ENCODE data around the gene NGFR. TPM values are rescaled to one million over a fixed set of nuclear protein-coding genes. Genes with fewer than 3 reads are reported as not detected.

The NGFR gene
- polyA plus RNA-seq, 1 of the 3 experiments (the other 2 are of a cell fraction): 0.76 TPM

DNA sequence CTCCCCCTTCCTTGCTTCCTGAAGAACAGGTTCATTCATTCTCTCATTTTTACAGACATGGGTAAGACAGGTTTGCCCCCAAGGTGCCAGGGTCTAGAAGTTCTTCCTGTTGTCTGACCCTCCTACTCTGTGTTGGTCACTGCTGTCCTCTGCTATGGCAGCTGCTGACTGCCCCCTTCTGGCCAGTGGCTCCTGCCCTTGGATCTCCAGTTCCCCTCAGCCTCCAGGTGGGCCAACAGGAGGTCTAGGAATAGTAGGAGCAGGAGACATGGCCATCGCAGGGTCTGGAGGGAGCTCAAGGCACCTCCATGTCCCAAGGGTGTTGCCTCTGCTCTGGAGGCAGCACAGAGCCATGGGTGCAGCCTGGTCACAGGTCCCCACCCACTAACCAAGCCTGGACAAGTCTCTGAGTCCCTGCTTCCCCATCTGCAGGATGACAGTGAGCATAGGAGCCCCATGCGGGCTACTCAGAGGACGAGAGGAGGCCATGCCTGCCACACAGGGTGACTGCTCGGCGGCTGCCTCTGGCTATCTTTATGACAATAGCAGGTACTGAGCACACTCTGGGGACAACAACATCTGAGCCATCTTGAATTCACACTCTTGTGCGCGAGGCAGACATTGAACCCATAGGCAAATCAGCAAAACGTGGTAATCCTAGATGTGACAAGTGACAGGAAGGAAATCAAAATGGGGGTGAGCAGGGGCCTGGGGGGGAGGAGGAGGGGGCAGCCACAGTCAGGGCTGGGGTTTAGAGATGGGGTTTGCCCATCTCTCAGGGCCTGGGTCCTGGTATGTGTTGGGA is 53.6 kb downstream of the NGFR start:
- no peaks in the 10 kb centered on the region for H4K20me1 ChIP-seq (ENCODE audit: insufficient read depth)
- H3K27ac ChIP-seq (ENCODE audit: low read depth in 2 of 2, low read length in 1 of 2): peak overlapping the region in 1 of 2 experiments; percentile 30; a peak in 1 of 4 replicates
- CTCF ChIA-PET: interaction anchor here (0.9 to 17.1 kb wide), 18 partner anchors 8 to 146 kb away, joined by 3 to 499 read pairs (median 5); partner anchors contain the start of genes NGFR and PHB1
- H3F3A ChIP-seq (replicated peaks; ENCODE audit: insufficient read depth): no peaks in the 10 kb centered on the region
- POLR2A ChIA-PET: no interaction called here
- no peak overlapping the region for H3K9ac ChIP-seq
- no peak overlapping the region for H3K4me2 ChIP-seq
- H3K36me3 ChIP-seq (replicated peaks in 1 of 2; ENCODE audit: control insufficient read depth in 1 of 2, insufficient read depth in 2 of 2, low read length in 1 of 2): no peaks in the 10 kb centered on the region
- H3K4me3 ChIP-seq (ENCODE audit: low read depth in 2 of 2, low read length in 1 of 2): no peak overlapping the region; a peak in 1 of 4 replicates
- H2AFZ ChIP-seq (ENCODE audit: low read depth): no peak overlapping the region
- 73% methylated on average over 7 of the region's 8 CpGs for WGBS (ENCODE audit: low lambda C conversion rate)
- H3K4me1 ChIP-seq (ENCODE audit: control insufficient read depth in 1 of 2, insufficient read depth in 2 of 2, low read depth in 1 of 2, low read length in 1 of 2): peaks cover 0 to 43% of the 10 kb centered on the region in 2 experiments; a peak in 1 of 4 replicates
- H3K79me2 ChIP-seq (ENCODE audit: insufficient read depth): no peaks in the 10 kb centered on the region
- H3K9me2 ChIP-seq: no peaks in the 10 kb centered on the region
- H3K27me3 ChIP-seq (ENCODE audit: insufficient read depth): peaks cover 8% of the 10 kb centered on the region
- H3K9me3 ChIP-seq: no peaks in the 10 kb centered on the region
- peak; percentile 91 for TF ChIP-seq SMC3 (IDR thresholded peaks at IDR 0.05; ENCODE audit: low read depth, low read length)
- peak; percentile 81 for TF ChIP-seq RAD21 (IDR thresholded peaks at IDR 0.05; ENCODE audit: low read length)
- TF ChIP-seq, protein P1, sequence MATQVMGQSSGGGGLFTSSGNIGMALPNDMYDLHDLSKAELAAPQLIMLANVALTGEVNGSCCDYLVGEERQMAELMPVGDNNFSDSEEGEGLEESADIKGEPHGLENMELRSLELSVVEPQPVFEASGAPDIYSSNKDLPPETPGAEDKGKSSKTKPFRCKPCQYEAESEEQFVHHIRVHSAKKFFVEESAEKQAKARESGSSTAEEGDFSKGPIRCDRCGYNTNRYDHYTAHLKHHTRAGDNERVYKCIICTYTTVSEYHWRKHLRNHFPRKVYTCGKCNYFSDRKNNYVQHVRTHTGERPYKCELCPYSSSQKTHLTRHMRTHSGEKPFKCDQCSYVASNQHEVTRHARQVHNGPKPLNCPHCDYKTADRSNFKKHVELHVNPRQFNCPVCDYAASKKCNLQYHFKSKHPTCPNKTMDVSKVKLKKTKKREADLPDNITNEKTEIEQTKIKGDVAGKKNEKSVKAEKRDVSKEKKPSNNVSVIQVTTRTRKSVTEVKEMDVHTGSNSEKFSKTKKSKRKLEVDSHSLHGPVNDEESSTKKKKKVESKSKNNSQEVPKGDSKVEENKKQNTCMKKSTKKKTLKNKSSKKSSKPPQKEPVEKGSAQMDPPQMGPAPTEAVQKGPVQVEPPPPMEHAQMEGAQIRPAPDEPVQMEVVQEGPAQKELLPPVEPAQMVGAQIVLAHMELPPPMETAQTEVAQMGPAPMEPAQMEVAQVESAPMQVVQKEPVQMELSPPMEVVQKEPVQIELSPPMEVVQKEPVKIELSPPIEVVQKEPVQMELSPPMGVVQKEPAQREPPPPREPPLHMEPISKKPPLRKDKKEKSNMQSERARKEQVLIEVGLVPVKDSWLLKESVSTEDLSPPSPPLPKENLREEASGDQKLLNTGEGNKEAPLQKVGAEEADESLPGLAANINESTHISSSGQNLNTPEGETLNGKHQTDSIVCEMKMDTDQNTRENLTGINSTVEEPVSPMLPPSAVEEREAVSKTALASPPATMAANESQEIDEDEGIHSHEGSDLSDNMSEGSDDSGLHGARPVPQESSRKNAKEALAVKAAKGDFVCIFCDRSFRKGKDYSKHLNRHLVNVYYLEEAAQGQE (IDR thresholded peaks at IDR 0.05; ENCODE audit: low read depth, low read length): no peak
- TF ChIP-seq, protein P2, sequence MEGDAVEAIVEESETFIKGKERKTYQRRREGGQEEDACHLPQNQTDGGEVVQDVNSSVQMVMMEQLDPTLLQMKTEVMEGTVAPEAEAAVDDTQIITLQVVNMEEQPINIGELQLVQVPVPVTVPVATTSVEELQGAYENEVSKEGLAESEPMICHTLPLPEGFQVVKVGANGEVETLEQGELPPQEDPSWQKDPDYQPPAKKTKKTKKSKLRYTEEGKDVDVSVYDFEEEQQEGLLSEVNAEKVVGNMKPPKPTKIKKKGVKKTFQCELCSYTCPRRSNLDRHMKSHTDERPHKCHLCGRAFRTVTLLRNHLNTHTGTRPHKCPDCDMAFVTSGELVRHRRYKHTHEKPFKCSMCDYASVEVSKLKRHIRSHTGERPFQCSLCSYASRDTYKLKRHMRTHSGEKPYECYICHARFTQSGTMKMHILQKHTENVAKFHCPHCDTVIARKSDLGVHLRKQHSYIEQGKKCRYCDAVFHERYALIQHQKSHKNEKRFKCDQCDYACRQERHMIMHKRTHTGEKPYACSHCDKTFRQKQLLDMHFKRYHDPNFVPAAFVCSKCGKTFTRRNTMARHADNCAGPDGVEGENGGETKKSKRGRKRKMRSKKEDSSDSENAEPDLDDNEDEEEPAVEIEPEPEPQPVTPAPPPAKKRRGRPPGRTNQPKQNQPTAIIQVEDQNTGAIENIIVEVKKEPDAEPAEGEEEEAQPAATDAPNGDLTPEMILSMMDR (IDR thresholded peaks at IDR 0.05): peak; percentile 68
- TF ChIP-seq FOXJ3 (CRISPR knock-in tag; IDR thresholded peaks at IDR 0.05): no peak
- DNase-seq: peak; percentile 73

DNA sequence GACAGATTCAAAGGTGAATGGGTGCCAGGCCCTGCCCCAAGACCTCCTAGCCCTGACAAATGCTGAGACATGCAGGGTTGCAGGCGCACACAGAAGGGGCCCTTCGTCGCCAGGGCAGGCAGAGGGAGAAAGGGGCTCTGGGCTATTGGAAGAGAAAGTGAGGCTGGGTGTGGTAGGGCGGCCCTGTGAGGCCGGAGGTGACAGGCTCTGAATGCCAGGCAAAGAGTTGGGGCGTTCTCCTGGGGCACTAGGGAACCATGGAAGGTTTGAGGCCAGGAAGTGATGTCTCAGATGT is 54.2 kb downstream of the NGFR start:
- H3K9me3 ChIP-seq: no peaks in the 10 kb centered on the region
- no peaks in the 10 kb centered on the region for H3K79me2 ChIP-seq (ENCODE audit: insufficient read depth)
- no peaks in the 10 kb centered on the region for H3F3A ChIP-seq (replicated peaks; ENCODE audit: insufficient read depth)
- 82% methylated on average over 6 of the region's 6 CpGs for WGBS (ENCODE audit: low lambda C conversion rate)
- H4K20me1 ChIP-seq (ENCODE audit: insufficient read depth): no peaks in the 10 kb centered on the region
- DNase-seq: peak; percentile 33
- ChIA-PET CTCF (interaction anchor here (1.0 to 17.1 kb wide), 7 partner anchors 24 to 144 kb away, joined by 3 to 499 read pairs (median 51); partner anchors contain the start of genes NGFR and PHB1), POLR2A (no interaction called here)
- peaks cover 0 to 43% of the 10 kb centered on the region in 2 experiments; a peak in 1 of 4 replicates for H3K4me1 ChIP-seq (ENCODE audit: control insufficient read depth in 1 of 2, insufficient read depth in 2 of 2, low read depth in 1 of 2, low read length in 1 of 2)
- no peak overlapping the region for H2AFZ ChIP-seq (ENCODE audit: low read depth)
- H3K9ac ChIP-seq: no peak overlapping the region
- H3K27ac ChIP-seq (ENCODE audit: low read depth in 2 of 2, low read length in 1 of 2): no peak overlapping the region; a peak in 1 of 4 replicates
- H3K4me3 ChIP-seq (ENCODE audit: low read depth in 2 of 2, low read length in 1 of 2): no peak overlapping the region
- no peaks in the 10 kb centered on the region for H3K9me2 ChIP-seq
- H3K27me3 ChIP-seq (ENCODE audit: insufficient read depth): peaks cover 3% of the 10 kb centered on the region; the same call in 1 of the 2 replicates
- H3K36me3 ChIP-seq (replicated peaks in 1 of 2; ENCODE audit: control insufficient read depth in 1 of 2, insufficient read depth in 2 of 2, low read length in 1 of 2): no peaks in the 10 kb centered on the region
- H3K4me2 ChIP-seq: no peak overlapping the region
- TF ChIP-seq, protein P3, sequence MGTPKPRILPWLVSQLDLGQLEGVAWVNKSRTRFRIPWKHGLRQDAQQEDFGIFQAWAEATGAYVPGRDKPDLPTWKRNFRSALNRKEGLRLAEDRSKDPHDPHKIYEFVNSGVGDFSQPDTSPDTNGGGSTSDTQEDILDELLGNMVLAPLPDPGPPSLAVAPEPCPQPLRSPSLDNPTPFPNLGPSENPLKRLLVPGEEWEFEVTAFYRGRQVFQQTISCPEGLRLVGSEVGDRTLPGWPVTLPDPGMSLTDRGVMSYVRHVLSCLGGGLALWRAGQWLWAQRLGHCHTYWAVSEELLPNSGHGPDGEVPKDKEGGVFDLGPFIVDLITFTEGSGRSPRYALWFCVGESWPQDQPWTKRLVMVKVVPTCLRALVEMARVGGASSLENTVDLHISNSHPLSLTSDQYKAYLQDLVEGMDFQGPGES (IDR thresholded peaks at IDR 0.05; ENCODE audit: low read depth, low read length): no peak
- no peak for TF ChIP-seq NRF1 (IDR thresholded peaks at IDR 0.05; ENCODE audit: low read depth, low read length)
- no peak for TF ChIP-seq GATA2 (CRISPR knock-in tag; IDR thresholded peaks at IDR 0.05)
- TF ChIP-seq, protein P4, sequence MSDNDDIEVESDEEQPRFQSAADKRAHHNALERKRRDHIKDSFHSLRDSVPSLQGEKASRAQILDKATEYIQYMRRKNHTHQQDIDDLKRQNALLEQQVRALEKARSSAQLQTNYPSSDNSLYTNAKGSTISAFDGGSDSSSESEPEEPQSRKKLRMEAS (IDR thresholded peaks at IDR 0.05; ENCODE audit: low read depth): no peak
- TF ChIP-seq, protein P5, sequence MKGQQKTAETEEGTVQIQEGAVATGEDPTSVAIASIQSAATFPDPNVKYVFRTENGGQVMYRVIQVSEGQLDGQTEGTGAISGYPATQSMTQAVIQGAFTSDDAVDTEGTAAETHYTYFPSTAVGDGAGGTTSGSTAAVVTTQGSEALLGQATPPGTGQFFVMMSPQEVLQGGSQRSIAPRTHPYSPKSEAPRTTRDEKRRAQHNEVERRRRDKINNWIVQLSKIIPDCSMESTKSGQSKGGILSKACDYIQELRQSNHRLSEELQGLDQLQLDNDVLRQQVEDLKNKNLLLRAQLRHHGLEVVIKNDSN (IDR thresholded peaks at IDR 0.05; ENCODE audit: borderline replicate concordance, low read depth): no peak
- no peak for TF ChIP-seq SMC3 (IDR thresholded peaks at IDR 0.05; ENCODE audit: low read depth, low read length)
- TF ChIP-seq, protein P6, sequence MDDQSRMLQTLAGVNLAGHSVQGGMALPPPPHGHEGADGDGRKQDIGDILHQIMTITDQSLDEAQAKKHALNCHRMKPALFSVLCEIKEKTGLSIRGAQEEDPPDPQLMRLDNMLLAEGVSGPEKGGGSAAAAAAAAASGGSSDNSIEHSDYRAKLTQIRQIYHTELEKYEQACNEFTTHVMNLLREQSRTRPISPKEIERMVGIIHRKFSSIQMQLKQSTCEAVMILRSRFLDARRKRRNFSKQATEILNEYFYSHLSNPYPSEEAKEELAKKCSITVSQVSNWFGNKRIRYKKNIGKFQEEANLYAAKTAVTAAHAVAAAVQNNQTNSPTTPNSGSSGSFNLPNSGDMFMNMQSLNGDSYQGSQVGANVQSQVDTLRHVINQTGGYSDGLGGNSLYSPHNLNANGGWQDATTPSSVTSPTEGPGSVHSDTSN (IDR thresholded peaks at IDR 0.05): no peak
- no peak for TF ChIP-seq MEF2A (IDR thresholded peaks at IDR 0.05; ENCODE audit: borderline replicate concordance, low read depth)
- no peak for TF ChIP-seq RFX5 (IDR thresholded peaks at IDR 0.05; ENCODE audit: low read length)
- no peak for TF ChIP-seq FOXM1 (IDR thresholded peaks at IDR 0.05; ENCODE audit: low read depth)
- no peak for TF ChIP-seq FOSL2 (IDR thresholded peaks at IDR 0.05; ENCODE audit: borderline replicate concordance, low read depth)
- no peak for TF ChIP-seq EP300 (IDR thresholded peaks at IDR 0.05; ENCODE audit: borderline replicate concordance in 1 of 2, low read depth in 1 of 2, low read length in 1 of 2)
